HG02623 (cell line): ENCODE results near the gene BOK.
"Not testable (repeated sequence)": the region's sequence is repeated elsewhere in the genome, so short reads cannot be mapped to it uniquely, and the experiment has no call there.

ENCODE experiments used
- ATAC-seq: cut with Tn5 transposase; IDR thresholded peaks from one replicate; pipeline ENCODE4 v1.9.1; 2021; ENCODE audit warnings: moderate library complexity; ENCODE audit not compliant: unreplicated experiment

Gene BOK

GRCh38 chr2:241555711-241556110 lies 2.8 kb upstream of the BOK start:
- ATAC-seq, result no peak

GRCh38 chr2:241556746-241557145 lies 1.8 kb upstream of the BOK start:
- ATAC-seq, result no peak

- no peak for ATAC-seq
Measured at GRCh38 chr2:241559323-241560161, 997 bp downstream of the BOK start.

- ATAC-seq, result no peak
Measured at GRCh38 chr2:241560162-241560882, 1.8 kb downstream of the BOK start.

GRCh38 chr2:241560883-241561474 lies 2.4 kb downstream of the BOK start:
- no peak for ATAC-seq

GRCh38 chr2:241561832-241562231 lies 3.3 kb downstream of the BOK start:
- ATAC-seq, result no peak

- no peak for ATAC-seq
Measured at GRCh38 chr2:241562269-241562891, 3.8 kb downstream of the BOK start.

GRCh38 chr2:241563031-241563507 lies 4.5 kb downstream of the BOK start:
- no peak for ATAC-seq

GRCh38 chr2:241563571-241563980 lies 5.0 kb downstream of the BOK start:
- ATAC-seq, result no peak

GRCh38 chr2:241563981-241564595 lies 5.5 kb downstream of the BOK start:
- no peak for ATAC-seq

GRCh38 chr2:241564596-241565410 lies 6.3 kb downstream of the BOK start:
- no peak for ATAC-seq

- ATAC-seq, result no peak
Measured at GRCh38 chr2:241565411-241565810, 6.9 kb downstream of the BOK start.

GRCh38 chr2:241566021-241566420 lies 7.5 kb downstream of the BOK start:
- not testable (repeated sequence) for ATAC-seq

- no peak for ATAC-seq
Measured at GRCh38 chr2:241566468-241566867, 7.9 kb downstream of the BOK start.

- not testable (repeated sequence) for ATAC-seq
Measured at GRCh38 chr2:241567266-241567665, 8.7 kb downstream of the BOK start.

- no peak for ATAC-seq
Measured at GRCh38 chr2:241567776-241568175, 9.2 kb downstream of the BOK start.

- no peak for ATAC-seq
Measured at GRCh38 chr2:241568726-241569125, 10.2 kb downstream of the BOK start.

GRCh38 chr2:241569831-241570281 lies 11.3 kb downstream of the BOK start:
- ATAC-seq, result no peak

GRCh38 chr2:241570961-241571581 lies 12.5 kb downstream of the BOK start:
- ATAC-seq, result no peak
